Ishikawa (cell line): ENCODE results near the gene KCNH5.

ENCODE experiments used
- CEBPB ChIP-seq: IDR thresholded peaks from 2 replicates; pipeline ENCODE4 v1.6.1; 2012
- CREB1 ChIP-seq: IDR thresholded peaks from 2 replicates; pipeline ENCODE4 v1.6.1; 2012; ENCODE audit warnings: low read depth
- EGR1 ChIP-seq: IDR thresholded peaks from 2 replicates; pipeline ENCODE4 v1.6.1; 2012
- EP300 ChIP-seq: IDR thresholded peaks from 2 replicates; pipeline ENCODE4 v1.6.1; 2012; ENCODE audit warnings: borderline replicate concordance
- FOXM1 ChIP-seq: IDR thresholded peaks from 2 replicates; pipeline ENCODE4 v1.6.1; 2012; ENCODE audit warnings: low read depth, borderline replicate concordance
- NFIC ChIP-seq: IDR thresholded peaks from 2 replicates; pipeline ENCODE4 v1.6.1; 2012
- RAD21 ChIP-seq: IDR thresholded peaks from 2 replicates; pipeline ENCODE4 v1.6.1; 2012; ENCODE audit warnings: low read depth
- REST ChIP-seq: IDR thresholded peaks from 2 replicates; pipeline ENCODE4 v1.6.1; 2012; ENCODE audit warnings: low read depth, mild to moderate bottlenecking
- TAF1 ChIP-seq: IDR thresholded peaks from 2 replicates; pipeline ENCODE4 v1.6.1; 2012; ENCODE audit warnings: low read depth, mild to moderate bottlenecking
- TCF12 ChIP-seq: IDR thresholded peaks from 2 replicates; pipeline ENCODE4 v1.6.1; 2012; ENCODE audit warnings: low read depth
- TEAD4 ChIP-seq: IDR thresholded peaks from 2 replicates; pipeline ENCODE4 v1.6.1; 2012
- YY1 ChIP-seq: IDR thresholded peaks from 2 replicates; pipeline ENCODE4 v1.6.1; 2012; ENCODE audit warnings: low read depth
- ZBTB7A ChIP-seq: IDR thresholded peaks from 2 replicates; pipeline ENCODE4 v1.6.1; 2012; ENCODE audit warnings: low read depth
- TF ChIP-seq, protein P1 (sequence below): IDR thresholded peaks from 2 replicates; pipeline ENCODE4 v1.6.1; 2012
- TF ChIP-seq, protein P2 (sequence below): IDR thresholded peaks from 2 replicates; pipeline ENCODE4 v1.6.1; 2012

The KCNH5 gene

DNA sequence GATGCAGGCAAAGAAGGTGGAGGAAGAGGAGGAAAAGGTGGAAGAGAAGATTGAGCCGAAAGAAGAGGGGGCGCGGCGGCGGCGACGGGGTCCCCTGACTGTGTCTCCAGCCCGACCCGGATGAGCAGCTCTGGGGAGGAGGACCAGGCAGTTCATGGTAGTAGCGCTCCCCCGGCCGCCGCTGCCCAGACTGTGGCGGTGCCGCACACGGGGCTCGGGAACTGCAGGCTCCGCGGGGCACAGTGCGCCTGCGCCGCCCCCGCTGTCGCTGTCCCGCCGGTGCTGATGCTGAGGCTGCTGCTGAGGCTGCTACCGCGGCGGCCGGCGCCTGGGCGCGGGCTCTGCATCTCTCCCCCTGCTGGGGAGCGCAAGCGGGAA lies at the start of gene KCNH5:
Gene KCNH5, minus strand, starts transcription at position 225 of the 378 bp plus-strand sequence. CDS start 272 bp downstream, outside the sequence.
- TF ChIP-seq TEAD4 (no peak), TAF1 (no peak), REST (no peak), RAD21 (no peak), NFIC (no peak)
- TF ChIP-seq, protein P1, sequence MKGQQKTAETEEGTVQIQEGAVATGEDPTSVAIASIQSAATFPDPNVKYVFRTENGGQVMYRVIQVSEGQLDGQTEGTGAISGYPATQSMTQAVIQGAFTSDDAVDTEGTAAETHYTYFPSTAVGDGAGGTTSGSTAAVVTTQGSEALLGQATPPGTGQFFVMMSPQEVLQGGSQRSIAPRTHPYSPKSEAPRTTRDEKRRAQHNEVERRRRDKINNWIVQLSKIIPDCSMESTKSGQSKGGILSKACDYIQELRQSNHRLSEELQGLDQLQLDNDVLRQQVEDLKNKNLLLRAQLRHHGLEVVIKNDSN, result no peak
- TF ChIP-seq, protein P2, sequence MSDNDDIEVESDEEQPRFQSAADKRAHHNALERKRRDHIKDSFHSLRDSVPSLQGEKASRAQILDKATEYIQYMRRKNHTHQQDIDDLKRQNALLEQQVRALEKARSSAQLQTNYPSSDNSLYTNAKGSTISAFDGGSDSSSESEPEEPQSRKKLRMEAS, result no peak

GRCh38 chr14:63091394-63091996 lies 46.2 kb upstream of the KCNH5 start:
- no peak for TF ChIP-seq TAF1
- TF ChIP-seq REST, result no peak

- TF ChIP-seq, protein P2, result no peak
- no peak for TF ChIP-seq RAD21
- TF ChIP-seq NFIC, result no peak
- TF ChIP-seq ZBTB7A, result no peak
- no peak for TF ChIP-seq TCF12
- TF ChIP-seq TAF1, result no peak
- TF ChIP-seq CREB1, result no peak
- TF ChIP-seq FOXM1, result no peak
- TF ChIP-seq EP300, result no peak
- TF ChIP-seq YY1, result no peak
- TF ChIP-seq, protein P1, result no peak
Measured at GRCh38 chr14:63088865-63089264, 43.6 kb upstream of the KCNH5 start.

GRCh38 chr14:63078569-63078968 lies 33.3 kb upstream of the KCNH5 start:
- TF ChIP-seq REST, result no peak
- no peak for TF ChIP-seq RAD21

GRCh38 chr14:63076488-63076887 lies 31.2 kb upstream of the KCNH5 start:
- TF ChIP-seq YY1 (no peak), EP300 (no peak), REST (no peak), TEAD4 (no peak), EGR1 (no peak), RAD21 (no peak), CEBPB (no peak), TCF12 (no peak), FOXM1 (no peak), ZBTB7A (no peak), TAF1 (no peak), NFIC (no peak)
- TF ChIP-seq, protein P1, result no peak
- TF ChIP-seq, protein P2, result no peak
